CD14-positive monocyte (primary cell): ENCODE results near the gene FUT8. TPM values are rescaled to one million over a fixed set of nuclear protein-coding genes. Genes with fewer than 3 reads are reported as not detected.

Source experiments
- DNase-seq, 3 donors: peaks; one replicate each; pipeline ENCODE4 v3.0.0-alpha.2; 2011 to 2022
- H2AFZ ChIP-seq: 2 replicates; pipeline ENCODE4 v1.6.0; 2012; ENCODE audit warnings: mild to moderate bottlenecking, low read depth, low read length, inconsistent platforms; ENCODE audit not compliant: insufficient read depth, poor library complexity, severe bottlenecking
- H3K27ac ChIP-seq, 2 donors: 1 replicate in 1 of 2; 2 replicates in 1 of 2; pipeline ENCODE4 v1.5.1; 2012 to 2013; ENCODE audit warnings: low read length in 2 of 2, control low read depth in 1 of 2, inconsistent platforms in 1 of 2, low read depth in 1 of 2, mild to moderate bottlenecking in 1 of 2
- H3K27me3 ChIP-seq, 2 donors: one replicate each; pipeline versions ENCODE4 v1.6.0 to v1.6.1; 2011 to 2013; ENCODE audit warnings: low read length in 2 of 2; ENCODE audit not compliant: control insufficient read depth in 2 of 2, insufficient read depth in 2 of 2
- H3K36me3 ChIP-seq, 2 donors: replicated peaks in 1 of 2; 1 replicate in 1 of 2; 2 replicates in 1 of 2; pipeline versions ENCODE4 v1.5.1 to v1.6.1; 2012 to 2013; ENCODE audit warnings: low read length in 2 of 2, control low read depth in 1 of 2, inconsistent platforms in 1 of 2, mild to moderate bottlenecking in 1 of 2; ENCODE audit not compliant: insufficient read depth in 2 of 2, control insufficient read depth in 1 of 2
- H3K4me1 ChIP-seq, 2 donors: 1 replicate in 1 of 2; 2 replicates in 1 of 2; pipeline versions ENCODE4 v1.5.1 to v1.6.1; 2012 to 2013; ENCODE audit warnings: low read length in 2 of 2, control low read depth in 1 of 2, inconsistent platforms in 1 of 2, mild to moderate bottlenecking in 1 of 2, moderate library complexity in 1 of 2; ENCODE audit not compliant: insufficient read depth in 2 of 2, control insufficient read depth in 1 of 2
- H3K4me2 ChIP-seq: replicated peaks from 2 replicates; pipeline ENCODE3; 2012; ENCODE audit warnings: low read length, moderate library complexity, mild to moderate bottlenecking; ENCODE audit not compliant: poor library complexity, severe bottlenecking; ENCODE audit errors: extremely low read depth
- H3K4me3 ChIP-seq, 3 experiments: fragments of 200-600 bp in 1 of 3; sonication (generic) in 1 of 3; replicated peaks in 1 of 3; 1 replicate in 2 of 3; 2 replicates in 1 of 3; pipeline ENCODE4 v1.5.1; 2011 to 2013; ENCODE audit warnings: low read length in 3 of 3, mild to moderate bottlenecking in 3 of 3, control low read depth in 2 of 3, low read depth in 2 of 3, inconsistent platforms in 1 of 3, moderate library complexity in 1 of 3
- H3K79me2 ChIP-seq: 2 replicates; pipeline ENCODE4 v1.6.0; 2012; ENCODE audit warnings: mild to moderate bottlenecking, control low read depth, inconsistent platforms, low read length, moderate library complexity; ENCODE audit not compliant: insufficient read depth
- H3K9ac ChIP-seq: 2 replicates; pipeline ENCODE4 v1.6.0; 2017; ENCODE audit warnings: low read length, mild to moderate bottlenecking; ENCODE audit not compliant: insufficient read depth, poor library complexity, severe bottlenecking
- H3K9me3 ChIP-seq, 2 donors: replicated peaks in 1 of 2; 1 replicate in 1 of 2; 2 replicates in 1 of 2; pipeline versions ENCODE4 v1.5.1 to v1.6.1; 2012 to 2013; ENCODE audit warnings: low read length in 2 of 2, control low read depth in 1 of 2; ENCODE audit not compliant: control insufficient read depth in 1 of 2, insufficient read depth in 1 of 2
- H4K20me1 ChIP-seq: 2 replicates; pipeline ENCODE4 v1.6.0; 2012; ENCODE audit warnings: mild to moderate bottlenecking, low read length, control low read depth, moderate library complexity; ENCODE audit not compliant: insufficient read depth
- H3K27ac Mint-ChIP-seq, 7 donors: one replicate each; pipeline ENCODE4 v1.8.0; 2020; ENCODE audit warnings: mild to moderate bottlenecking in 7 of 7, mixed read lengths in 7 of 7, moderate library complexity in 6 of 7, inconsistent platforms in 2 of 7
- H3K27me3 Mint-ChIP-seq, 3 donors: one replicate each; pipeline ENCODE4 v1.8.0; 2021 to 2022; ENCODE audit warnings: low read depth in 3 of 3, mild to moderate bottlenecking in 3 of 3, mixed read lengths in 3 of 3, moderate library complexity in 3 of 3, inconsistent platforms in 1 of 3
- H3K36me3 Mint-ChIP-seq, 2 donors: one replicate each; pipeline ENCODE4 v1.8.0; 2020; ENCODE audit warnings: mixed read lengths in 2 of 2, inconsistent platforms in 1 of 2, mild to moderate bottlenecking in 1 of 2
- H3K4me1 Mint-ChIP-seq: one replicate; pipeline ENCODE4 v1.8.0; 2020; ENCODE audit warnings: mild to moderate bottlenecking, mixed read lengths
- H3K4me3 Mint-ChIP-seq, 2 donors: one replicate each; pipeline ENCODE4 v1.8.0; 2020; ENCODE audit warnings: mild to moderate bottlenecking in 2 of 2, mixed read lengths in 2 of 2, moderate library complexity in 1 of 2
- H3K9me3 Mint-ChIP-seq, 7 donors: one replicate each; pipeline ENCODE4 v1.8.0; 2020 to 2022; ENCODE audit warnings: mixed read lengths in 7 of 7, mild to moderate bottlenecking in 6 of 7, moderate library complexity in 6 of 7, inconsistent platforms in 2 of 7
- WGBS: methylation state at CpG from one replicate; pipeline ENCODE4 v1.1.5; 2013; ENCODE audit warnings: missing lambda C conversion rate; ENCODE audit not compliant: insufficient coverage; 5-methylcytosine and 5-hydroxymethylcytosine counted together
- intact Hi-C, 2 donors: fragments of 100-400 bp; cut with micrococcal nuclease; formaldehyde crosslinking; loops; one replicate each; pipeline versions ENCODE4 v1.15.0 to v1.15.1; 2023
- polyA plus RNA-seq, 3 donors: library from polyadenylated mRNA; depleted of rRNA in 1 of 3; unstranded in 2 of 3; stranded (reverse) in 1 of 3; fragments of 300-500 nt in 2 of 3; fragments of >200 nt in 1 of 3; fragmentation: Illumina TruSeq in 2 of 3; gene quantifications; 1 replicate in 2 of 3; 2 replicates in 1 of 3; pipeline ENCODE4 v1.2.3, GENCODE V29; 2012 to 2021
- TF ChIP-seq, protein P1 (sequence below): fragments of 200-600 bp; IDR thresholded peaks from one replicate; pipeline ENCODE4 v1.8.0; 2022; ENCODE audit warnings: antibody characterized with exemption, mild to moderate bottlenecking

The FUT8 gene
- polyA plus RNA-seq, 3 donors: 1.6 to 5.1 (median 5.0) TPM

DNA sequence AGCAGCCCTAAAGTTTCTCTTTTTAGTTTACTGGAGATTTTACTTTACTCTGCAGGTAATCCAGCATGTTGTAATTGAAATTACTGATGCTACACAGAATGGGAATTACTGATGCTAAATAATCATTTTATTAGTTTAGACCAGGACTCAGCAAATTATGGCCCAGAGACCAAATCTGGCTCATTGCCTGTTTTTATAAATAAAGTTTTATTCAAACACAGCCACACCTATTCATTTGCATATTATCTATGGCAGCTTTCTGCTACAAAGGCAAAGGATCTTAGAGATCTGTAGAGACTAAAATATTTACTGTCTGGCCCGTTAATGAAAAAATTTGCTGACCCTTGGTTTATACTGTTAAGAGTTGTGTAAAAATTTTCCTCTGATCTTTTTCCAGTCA is 216.1 kb downstream of the FUT8 start:
- no peaks in the 10 kb centered on the region for H4K20me1 ChIP-seq
- Mint-ChIP-seq H3K27ac (no peak overlapping the region), H3K27me3 (no peaks in the 10 kb centered on the region), H3K4me1 (no peaks in the 10 kb centered on the region), H3K36me3 (peaks cover 7 to 12% of the 10 kb centered on the region in 2 donors), H3K9me3 (peaks cover 2 to 8% (median 5%) of the 10 kb centered on the region in 7 donors), H3K4me3 (no peak overlapping the region)
- no peaks in the 10 kb centered on the region for H3K27me3 ChIP-seq
- H3K4me2 ChIP-seq: no peak overlapping the region
- TF ChIP-seq, protein P1, sequence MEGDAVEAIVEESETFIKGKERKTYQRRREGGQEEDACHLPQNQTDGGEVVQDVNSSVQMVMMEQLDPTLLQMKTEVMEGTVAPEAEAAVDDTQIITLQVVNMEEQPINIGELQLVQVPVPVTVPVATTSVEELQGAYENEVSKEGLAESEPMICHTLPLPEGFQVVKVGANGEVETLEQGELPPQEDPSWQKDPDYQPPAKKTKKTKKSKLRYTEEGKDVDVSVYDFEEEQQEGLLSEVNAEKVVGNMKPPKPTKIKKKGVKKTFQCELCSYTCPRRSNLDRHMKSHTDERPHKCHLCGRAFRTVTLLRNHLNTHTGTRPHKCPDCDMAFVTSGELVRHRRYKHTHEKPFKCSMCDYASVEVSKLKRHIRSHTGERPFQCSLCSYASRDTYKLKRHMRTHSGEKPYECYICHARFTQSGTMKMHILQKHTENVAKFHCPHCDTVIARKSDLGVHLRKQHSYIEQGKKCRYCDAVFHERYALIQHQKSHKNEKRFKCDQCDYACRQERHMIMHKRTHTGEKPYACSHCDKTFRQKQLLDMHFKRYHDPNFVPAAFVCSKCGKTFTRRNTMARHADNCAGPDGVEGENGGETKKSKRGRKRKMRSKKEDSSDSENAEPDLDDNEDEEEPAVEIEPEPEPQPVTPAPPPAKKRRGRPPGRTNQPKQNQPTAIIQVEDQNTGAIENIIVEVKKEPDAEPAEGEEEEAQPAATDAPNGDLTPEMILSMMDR: no peak
- H3K9me3 ChIP-seq: no peaks in the 10 kb centered on the region
- no peaks in the 10 kb centered on the region for H3K79me2 ChIP-seq
- no peaks in the 10 kb centered on the region for H3K4me1 ChIP-seq
- H3K4me3 ChIP-seq: no peak overlapping the region
- no peaks in the 10 kb centered on the region for H3K36me3 ChIP-seq
- intact Hi-C loops: no loop called here
- no peak overlapping the region for H3K9ac ChIP-seq
- no peak overlapping the region for H3K27ac ChIP-seq
- no peak overlapping the region for H2AFZ ChIP-seq
- DNase-seq: no peak
- WGBS: no CpG with 5 or more reads among the region's 1 CpG

DNA sequence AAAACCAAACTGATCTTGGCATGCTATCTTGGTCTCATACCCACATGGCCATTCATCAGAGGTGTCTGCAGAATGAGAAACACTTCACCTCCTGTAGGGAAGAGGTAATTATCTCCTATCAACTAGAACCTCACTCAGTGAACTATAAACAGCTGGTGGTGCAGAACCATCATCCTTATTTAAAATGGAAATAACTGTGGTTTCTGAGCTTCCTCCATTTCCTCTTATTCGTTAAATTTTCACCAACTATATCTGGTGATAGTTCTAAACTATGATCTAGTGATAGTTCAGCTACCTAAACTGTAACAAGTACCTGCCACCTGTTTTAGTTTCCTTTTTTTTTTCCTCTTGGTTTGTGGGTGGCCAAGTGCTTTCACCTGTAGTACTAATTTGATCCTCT is 218.5 kb downstream of the FUT8 start:
- no peak overlapping the region for H3K4me2 ChIP-seq
- no peaks in the 10 kb centered on the region for H3K36me3 ChIP-seq
- Mint-ChIP-seq H3K27me3 (no peaks in the 10 kb centered on the region), H3K4me1 (no peaks in the 10 kb centered on the region), H3K36me3 (peaks cover 8 to 17% of the 10 kb centered on the region in 2 donors), H3K27ac (no peak overlapping the region), H3K9me3 (peaks cover 5 to 14% (median 7%) of the 10 kb centered on the region in 7 donors), H3K4me3 (no peak overlapping the region)
- TF ChIP-seq, protein P1: no peak
- no peaks in the 10 kb centered on the region for H3K9me3 ChIP-seq
- no CpG with 5 or more reads among the region's 1 CpG for WGBS
- no peaks in the 10 kb centered on the region for H3K4me1 ChIP-seq
- H3K27ac ChIP-seq: no peak overlapping the region
- no peak overlapping the region for H3K9ac ChIP-seq
- no peaks in the 10 kb centered on the region for H3K79me2 ChIP-seq
- H2AFZ ChIP-seq: no peak overlapping the region
- intact Hi-C loops: no loop called here
- no peak for DNase-seq
- H4K20me1 ChIP-seq: no peaks in the 10 kb centered on the region
- no peaks in the 10 kb centered on the region for H3K27me3 ChIP-seq
- H3K4me3 ChIP-seq: no peak overlapping the region
